HepG2 (cell line): ENCODE measurements around the gene XPNPEP1.

Source experiments
- BHLHE40 ChIP-seq: IDR thresholded peaks from 2 replicates; pipeline ENCODE4 v1.6.1; 2011; ENCODE audit warnings: low read length, improper control_type of control experiment
- EP300 ChIP-seq, 3 experiments: sonication (generic) in 1 of 3; formaldehyde crosslinking in 1 of 3; IDR thresholded peaks; 2 replicates each; pipeline versions ENCODE4 v1.5.1 to v1.6.1; 2011 to 2020; ENCODE audit warnings: low read depth in 2 of 3, low read length in 2 of 3, borderline replicate concordance in 1 of 3, improper control_type of control experiment in 1 of 3, mild to moderate bottlenecking in 1 of 3, missing genetic modification reagents in 1 of 3, moderate library complexity in 1 of 3
- MEF2D ChIP-seq: sonication (generic); formaldehyde crosslinking; IDR thresholded peaks from 2 replicates; pipeline ENCODE4 v1.5.1; 2020; ENCODE audit warnings: mild to moderate bottlenecking, missing genetic modification reagents
- NFATC3 ChIP-seq: sonication (generic); formaldehyde crosslinking; IDR thresholded peaks from 2 replicates; pipeline ENCODE4 v1.5.1; 2020; ENCODE audit warnings: mild to moderate bottlenecking, missing genetic modification reagents
- PHF8 ChIP-seq: sonication (generic); formaldehyde crosslinking; IDR thresholded peaks from 2 replicates; pipeline ENCODE4 v1.5.0; 2020; ENCODE audit warnings: missing genetic modification reagents
- SMC3 ChIP-seq: IDR thresholded peaks from 2 replicates; pipeline ENCODE4 v1.6.1; 2011; ENCODE audit warnings: low read length, improper control_type of control experiment
- SOX13 ChIP-seq, 3 experiments: fragments of 450-650 bp in 1 of 3; sonication (generic) in 1 of 3; formaldehyde crosslinking in 1 of 3; IDR thresholded peaks in 2 of 3; conservative IDR thresholded peaks in 1 of 3; 2 replicates each; pipeline versions ENCODE4 v1.5.0 to v1.6.1; 2016 to 2020; ENCODE audit warnings: antibody characterized with exemption in 1 of 3, mild to moderate bottlenecking in 1 of 3, missing compliant biosample characterization in 1 of 3, missing genetic modification reagents in 1 of 3, moderate library complexity in 1 of 3
- TAF15 ChIP-seq: fragments of 200-400 bp; formaldehyde crosslinking; IDR thresholded peaks from one replicate; pipeline ENCODE4 v1.6.1; 2018; ENCODE audit warnings: mild to moderate bottlenecking, low read depth, low read length; ENCODE audit not compliant: poor library complexity, severe bottlenecking
- TF ChIP-seq, protein P1 (sequence below): sonication (generic); formaldehyde crosslinking; IDR thresholded peaks from 2 replicates; pipeline ENCODE4 v1.5.0; 2020; ENCODE audit warnings: mild to moderate bottlenecking, missing genetic modification reagents, moderate library complexity

- TF ChIP-seq, protein P1, sequence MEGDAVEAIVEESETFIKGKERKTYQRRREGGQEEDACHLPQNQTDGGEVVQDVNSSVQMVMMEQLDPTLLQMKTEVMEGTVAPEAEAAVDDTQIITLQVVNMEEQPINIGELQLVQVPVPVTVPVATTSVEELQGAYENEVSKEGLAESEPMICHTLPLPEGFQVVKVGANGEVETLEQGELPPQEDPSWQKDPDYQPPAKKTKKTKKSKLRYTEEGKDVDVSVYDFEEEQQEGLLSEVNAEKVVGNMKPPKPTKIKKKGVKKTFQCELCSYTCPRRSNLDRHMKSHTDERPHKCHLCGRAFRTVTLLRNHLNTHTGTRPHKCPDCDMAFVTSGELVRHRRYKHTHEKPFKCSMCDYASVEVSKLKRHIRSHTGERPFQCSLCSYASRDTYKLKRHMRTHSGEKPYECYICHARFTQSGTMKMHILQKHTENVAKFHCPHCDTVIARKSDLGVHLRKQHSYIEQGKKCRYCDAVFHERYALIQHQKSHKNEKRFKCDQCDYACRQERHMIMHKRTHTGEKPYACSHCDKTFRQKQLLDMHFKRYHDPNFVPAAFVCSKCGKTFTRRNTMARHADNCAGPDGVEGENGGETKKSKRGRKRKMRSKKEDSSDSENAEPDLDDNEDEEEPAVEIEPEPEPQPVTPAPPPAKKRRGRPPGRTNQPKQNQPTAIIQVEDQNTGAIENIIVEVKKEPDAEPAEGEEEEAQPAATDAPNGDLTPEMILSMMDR (CRISPR knock-in tag): no peak
- no peak for TF ChIP-seq PHF8 (CRISPR knock-in tag)
- TF ChIP-seq TAF15: no peak
- TF ChIP-seq SMC3: no peak
- no peak for TF ChIP-seq EP300 (IDR thresholded peaks at IDR 0.05; ENCODE audit: low read depth in 2 of 2, low read length in 2 of 2)
- TF ChIP-seq EP300 (CRISPR knock-in tag; IDR thresholded peaks at IDR 0.05; ENCODE audit: borderline replicate concordance): no peak
- no peak for TF ChIP-seq NFATC3 (CRISPR knock-in tag)
- TF ChIP-seq SOX13 (IDR thresholded peaks at IDR 0.05): no peak
- no peak for TF ChIP-seq SOX13 (CRISPR knock-in tag; conservative IDR thresholded peaks at IDR 0.05 in 1 of 2, IDR thresholded peaks at IDR 0.05 in 1 of 2)
- TF ChIP-seq MEF2D (CRISPR knock-in tag): no peak
- TF ChIP-seq BHLHE40: no peak
Measured at GRCh38 chr10:109820620-109821405, 102.5 kb downstream of the XPNPEP1 start.
